ENCODE data around the gene GDI2. TPM values are rescaled to one million over a fixed set of nuclear protein-coding genes. Genes with fewer than 3 reads are reported as not detected.

GDI2 gene
- total RNA-seq, 1 donor from 2014 or later: 174 TPM

DNA sequence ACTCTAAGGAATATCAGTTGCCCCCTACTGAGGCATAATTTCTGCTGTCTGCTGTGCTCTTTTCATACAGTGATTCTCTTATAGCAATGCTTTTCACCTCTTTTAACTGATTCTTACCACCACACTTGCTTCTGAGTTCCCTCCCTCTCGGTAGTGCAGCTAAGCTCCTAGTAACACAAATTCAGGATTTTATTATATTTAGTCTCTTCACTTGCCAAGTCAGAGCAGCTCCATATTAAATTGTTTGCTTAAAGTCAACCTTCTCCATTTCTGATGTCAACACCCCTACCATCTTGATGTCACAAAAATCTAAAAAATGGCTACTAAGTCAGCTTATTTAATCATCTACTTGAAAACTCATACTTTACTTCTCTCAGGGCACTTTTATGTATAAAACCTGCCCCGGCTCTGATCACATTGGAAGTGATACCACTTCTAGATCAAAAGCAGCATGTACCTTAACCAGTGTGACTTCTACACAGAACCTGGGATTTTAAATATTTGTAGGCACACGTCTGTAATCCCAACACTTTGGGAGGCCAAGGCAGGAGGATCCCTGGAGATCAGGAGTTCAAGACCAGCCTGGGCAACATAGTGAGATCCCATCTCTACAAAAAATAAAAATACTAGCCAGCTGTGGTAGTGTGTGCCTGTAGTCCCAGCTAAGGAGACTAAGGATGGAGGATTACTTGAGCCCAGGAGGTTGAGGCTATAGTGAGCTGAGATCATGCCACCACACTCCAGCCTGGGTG lies 55.3 kb downstream of the GDI2 start:
- peaks cover 66% of the 10 kb centered on the region for H3K36me3 ChIP-seq
- H3K4me1 ChIP-seq: no peaks in the 10 kb centered on the region

DNA sequence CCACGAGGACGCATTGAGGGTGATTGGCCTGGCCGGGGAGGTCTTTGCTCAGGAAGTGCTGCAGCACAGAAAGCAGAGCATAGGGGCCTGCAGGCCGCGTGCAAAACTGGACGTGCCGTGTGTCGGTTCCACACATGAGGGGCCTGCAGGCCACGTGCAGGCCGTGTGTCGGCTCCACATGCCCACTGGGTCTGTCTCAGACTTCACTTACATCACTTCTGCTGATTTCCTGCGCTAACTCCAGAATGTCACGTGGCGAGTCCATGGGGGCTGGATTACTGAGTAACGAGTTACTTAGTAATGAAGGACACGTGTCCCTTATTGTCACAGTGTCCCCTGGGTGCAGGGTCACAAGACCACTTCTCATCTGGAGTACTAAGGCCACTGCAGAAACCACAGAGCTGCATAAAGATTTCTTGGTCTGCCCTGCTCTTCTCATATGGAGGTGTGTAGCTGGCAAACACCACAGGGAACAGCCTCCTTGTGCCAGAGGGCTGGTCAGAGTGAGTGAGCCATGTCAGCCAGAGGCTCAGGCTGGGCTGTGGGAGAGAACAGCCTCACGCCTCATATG lies 60.8 kb downstream of the GDI2 start:
- Histone ChIP-seq H3K4me1 (no peaks in the 10 kb centered on the region), H3K9me3 (no peaks in the 10 kb centered on the region), H3K27me3 (no peaks in the 10 kb centered on the region), H3K4me3 (no peak overlapping the region), H3K36me3 (peaks cover 39% of the 10 kb centered on the region), H3K27ac (no peak overlapping the region)
- no peak for DNase-seq
- intact Hi-C loops (cut with DNase I): no loop called here
- TF ChIP-seq, protein P1, sequence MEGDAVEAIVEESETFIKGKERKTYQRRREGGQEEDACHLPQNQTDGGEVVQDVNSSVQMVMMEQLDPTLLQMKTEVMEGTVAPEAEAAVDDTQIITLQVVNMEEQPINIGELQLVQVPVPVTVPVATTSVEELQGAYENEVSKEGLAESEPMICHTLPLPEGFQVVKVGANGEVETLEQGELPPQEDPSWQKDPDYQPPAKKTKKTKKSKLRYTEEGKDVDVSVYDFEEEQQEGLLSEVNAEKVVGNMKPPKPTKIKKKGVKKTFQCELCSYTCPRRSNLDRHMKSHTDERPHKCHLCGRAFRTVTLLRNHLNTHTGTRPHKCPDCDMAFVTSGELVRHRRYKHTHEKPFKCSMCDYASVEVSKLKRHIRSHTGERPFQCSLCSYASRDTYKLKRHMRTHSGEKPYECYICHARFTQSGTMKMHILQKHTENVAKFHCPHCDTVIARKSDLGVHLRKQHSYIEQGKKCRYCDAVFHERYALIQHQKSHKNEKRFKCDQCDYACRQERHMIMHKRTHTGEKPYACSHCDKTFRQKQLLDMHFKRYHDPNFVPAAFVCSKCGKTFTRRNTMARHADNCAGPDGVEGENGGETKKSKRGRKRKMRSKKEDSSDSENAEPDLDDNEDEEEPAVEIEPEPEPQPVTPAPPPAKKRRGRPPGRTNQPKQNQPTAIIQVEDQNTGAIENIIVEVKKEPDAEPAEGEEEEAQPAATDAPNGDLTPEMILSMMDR (IDR thresholded peaks at IDR 0.05): no peak
- ATAC-seq: no peak

More for the DNA sequence above, 55.3 kb downstream of the GDI2 start:
- H3K9me3 ChIP-seq: no peaks in the 10 kb centered on the region
- no peak overlapping the region for H3K27ac ChIP-seq
- no peak for DNase-seq
- no peak for ATAC-seq
- no peak overlapping the region for H3K4me3 ChIP-seq
- H3K27me3 ChIP-seq: no peaks in the 10 kb centered on the region
- intact Hi-C loops (cut with DNase I): no loop called here
- TF ChIP-seq, protein P1 (IDR thresholded peaks at IDR 0.05): no peak

DNA sequence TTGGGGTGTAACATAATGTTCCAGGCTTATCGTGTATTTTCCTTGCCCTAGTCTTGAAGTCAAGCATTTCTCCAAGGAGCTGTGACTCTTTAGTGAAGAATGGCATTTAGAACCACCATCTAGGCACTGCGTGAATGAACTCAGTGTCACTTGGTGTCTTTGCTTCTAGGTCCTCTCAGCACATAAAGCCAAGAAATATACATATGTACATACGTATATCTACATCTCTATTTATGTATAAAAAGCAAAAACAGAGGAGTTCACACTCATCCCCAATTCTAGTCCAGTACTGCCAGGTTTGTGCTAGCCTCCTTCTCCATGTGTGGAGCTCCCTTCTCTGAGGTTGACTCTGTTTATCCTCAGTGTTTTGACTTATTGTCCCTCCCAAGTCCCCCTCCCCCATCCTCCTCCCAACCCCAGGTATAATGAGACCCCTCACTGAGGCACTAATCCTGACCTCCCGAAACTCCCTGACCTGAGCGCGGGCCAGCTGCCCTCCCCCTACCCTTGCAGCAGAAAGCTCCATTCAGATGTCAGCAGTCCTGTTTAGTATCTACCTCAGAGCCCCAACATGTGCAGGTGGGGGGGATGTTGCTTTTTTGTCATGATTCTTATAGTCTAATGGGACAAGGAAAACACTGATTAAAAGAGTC lies 61.5 kb downstream of the GDI2 start:
- ATAC-seq: no peak
- DNase-seq: no peak
- intact Hi-C loops (cut with DNase I): no loop called here
- no peaks in the 10 kb centered on the region for H3K27me3 ChIP-seq
- H3K4me3 ChIP-seq: no peak overlapping the region
- H3K4me1 ChIP-seq: no peaks in the 10 kb centered on the region
- peaks cover 39% of the 10 kb centered on the region for H3K36me3 ChIP-seq
- no peaks in the 10 kb centered on the region for H3K9me3 ChIP-seq
- TF ChIP-seq, protein P1 (IDR thresholded peaks at IDR 0.05): no peak
- H3K27ac ChIP-seq: no peak overlapping the region

DNA sequence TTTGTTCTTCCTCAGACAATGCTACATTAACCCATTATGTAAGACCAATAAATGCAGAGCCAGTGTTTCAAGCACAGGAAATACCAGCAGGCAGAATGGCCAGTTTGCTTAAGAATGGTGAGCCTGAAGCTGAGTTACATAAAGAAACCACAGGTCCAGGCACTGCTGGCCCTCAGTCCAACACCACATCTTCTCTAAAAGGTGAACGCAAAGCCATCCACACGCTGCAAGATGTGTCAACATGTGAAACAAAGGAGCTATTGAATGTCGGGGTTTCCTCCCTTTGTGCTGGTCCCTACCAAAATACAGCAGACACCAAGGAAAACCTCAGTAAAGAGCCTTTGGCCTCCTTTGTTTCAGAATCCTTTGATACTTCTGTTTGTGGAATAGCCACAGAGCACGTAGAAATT lies 64.8 kb downstream of the GDI2 start:
- Histone ChIP-seq H3K9me3 (no peaks in the 10 kb centered on the region), H3K27me3 (no peaks in the 10 kb centered on the region), H3K4me1 (no peaks in the 10 kb centered on the region), H3K4me3 (no peak overlapping the region), H3K27ac (no peak overlapping the region), H3K36me3 (peaks cover 61% of the 10 kb centered on the region)
- TF ChIP-seq, protein P1 (IDR thresholded peaks at IDR 0.05): no peak
- DNase-seq (no peak), ATAC-seq (no peak)
- intact Hi-C loops (cut with DNase I): no loop called here

DNA sequence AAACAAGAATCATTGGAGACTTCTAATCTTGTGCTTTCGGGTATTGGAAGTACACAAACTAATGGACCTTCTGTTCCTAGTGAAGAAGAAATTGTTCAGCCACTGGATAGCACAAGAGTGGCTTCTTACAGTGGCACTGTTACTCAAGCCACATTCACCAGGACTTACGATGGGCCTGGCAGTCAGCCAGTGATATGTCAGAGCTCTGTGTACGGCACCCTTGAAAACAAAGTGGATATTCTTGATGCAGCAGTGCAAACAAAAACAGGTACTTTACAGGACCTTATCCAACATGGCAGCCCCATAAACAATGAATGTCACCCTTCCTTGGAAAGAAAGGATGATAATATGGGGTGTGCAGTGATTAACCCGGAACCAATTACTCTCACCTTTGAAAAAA lies 67.0 kb downstream of the GDI2 start:
- TF ChIP-seq, protein P1 (IDR thresholded peaks at IDR 0.05): no peak
- Histone ChIP-seq H3K4me1 (no peaks in the 10 kb centered on the region), H3K9me3 (no peaks in the 10 kb centered on the region), H3K36me3 (peaks cover 67% of the 10 kb centered on the region), H3K4me3 (no peak overlapping the region), H3K27me3 (no peaks in the 10 kb centered on the region), H3K27ac (no peak overlapping the region)
- DNase-seq (no peak), ATAC-seq (peak; percentile 14)
- intact Hi-C loops (cut with DNase I): no loop called here

All from upper lobe of right lung (tissue), 1 donor.